ENCODE measurements around the gene DIO3.

The DIO3 gene

GRCh38 chr14:101599234-101599885 lies 38.1 kb downstream of the DIO3 start:
- DNase-seq (ENCODE audit: low spot score) = no peak

GRCh38 chr14:101600336-101600890 lies 39.1 kb downstream of the DIO3 start:
- DNase-seq (ENCODE audit: low spot score) = no peak

GRCh38 chr14:101600891-101601605 lies 39.8 kb downstream of the DIO3 start:
- no peak for DNase-seq (ENCODE audit: low spot score)

- DNase-seq (ENCODE audit: low spot score) = no peak
Measured at GRCh38 chr14:101601606-101602465, 40.5 kb downstream of the DIO3 start.

- DNase-seq (ENCODE audit: low spot score) = no peak
Measured at GRCh38 chr14:101602466-101602840, 41.2 kb downstream of the DIO3 start.

- no peak for DNase-seq (ENCODE audit: low spot score)
Measured at GRCh38 chr14:101603096-101603495, 41.8 kb downstream of the DIO3 start.

GRCh38 chr14:101604228-101604934 lies 43.1 kb downstream of the DIO3 start:
- DNase-seq (ENCODE audit: low spot score) = no peak

- no peak for DNase-seq (ENCODE audit: low spot score)
Measured at GRCh38 chr14:101604935-101605780, 43.9 kb downstream of the DIO3 start.

GRCh38 chr14:101605836-101606235 lies 44.5 kb downstream of the DIO3 start:
- no peak for DNase-seq (ENCODE audit: low spot score)
